ENCODE measurements around the gene HOXD1. TPM values are rescaled to one million over a fixed set of nuclear protein-coding genes. Genes with fewer than 3 reads are reported as not detected.

HOXD1 gene
- total and polyA plus RNA-seq, 2 of the 4 experiments (the other 2 are of a cell fraction) = not detected

DNA sequence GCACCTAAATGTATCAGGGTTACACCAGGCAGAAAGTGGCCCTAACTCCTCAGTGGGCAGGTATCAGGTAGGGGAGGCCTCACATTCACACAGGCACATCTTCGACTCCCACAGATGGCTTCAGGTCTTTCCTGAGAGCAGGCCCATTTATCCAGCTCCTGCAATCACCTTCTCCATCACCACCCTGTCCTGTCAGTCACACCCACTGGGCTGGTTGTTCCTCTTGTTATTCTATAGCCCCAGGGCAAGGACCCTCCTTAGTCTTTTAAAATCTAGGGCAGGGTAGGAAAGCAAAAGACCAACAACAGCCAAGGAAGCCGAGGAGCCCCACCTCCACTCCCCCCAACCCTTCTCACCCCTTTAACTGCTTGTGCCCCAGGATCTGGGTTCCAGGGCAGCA, 46.2 kb upstream of the HOXD1 start:
- Histone ChIP-seq H4K5ac (ENCODE audit: low read depth, low read length) (no peak overlapping the region), H3K27me3 (ENCODE audit: control insufficient read depth, insufficient read depth, low read length) (peaks cover 67% of the 10 kb centered on the region), H4K91ac (ENCODE audit: insufficient read depth, low read depth, low read length) (no peak overlapping the region), H3K4ac (ENCODE audit: low read depth, low read length) (no peak overlapping the region), H3K4me1 (ENCODE audit: control insufficient read depth, insufficient read depth, low read length) (no peaks in the 10 kb centered on the region), H2BK120ac (ENCODE audit: low read depth, low read length) (no peak overlapping the region), H3K56ac (ENCODE audit: extremely low read depth, insufficient read depth, low read length) (no peak overlapping the region), H4K20me1 (ENCODE audit: insufficient read depth, low read length) (no peaks in the 10 kb centered on the region), H3K14ac (replicated peaks; ENCODE audit: low read depth, low read length) (no peak overlapping the region), H3K4me3 (ENCODE audit: insufficient read depth, low read depth, low read length) (no peak overlapping the region), H3K9ac (ENCODE audit: low read depth, low read length) (no peak overlapping the region), H2AFZ (replicated peaks; ENCODE audit: low read length, poor library complexity) (no peak overlapping the region), H3K23ac (ENCODE audit: low read depth, low read length) (no peak overlapping the region), H2BK20ac (ENCODE audit: low read depth, low read length) (no peak overlapping the region), H3K4me2 (ENCODE audit: low read depth, low read length) (no peak overlapping the region), H2BK5ac (ENCODE audit: low read depth, low read length, poor library complexity, severe bottlenecking) (no peak overlapping the region), H4K8ac (ENCODE audit: low read depth in 2 of 2, low read length in 2 of 2) (no peak overlapping the region), H3K36me3 (ENCODE audit: control insufficient read depth, insufficient read depth, low read length) (no peaks in the 10 kb centered on the region), H3K79me1 (ENCODE audit: low read depth in 1 of 2, low read length in 2 of 2) (no peaks in the 10 kb centered on the region), H2AK9ac (replicated peaks; ENCODE audit: low read depth, low read length, poor library complexity) (no peak overlapping the region), H2BK15ac (ENCODE audit: low read depth, low read length) (no peak overlapping the region), H3K9me1 (ENCODE audit: insufficient read depth, low read length) (no peaks in the 10 kb centered on the region), H3K9me3 (ENCODE audit: control insufficient read depth, insufficient read depth, low read length) (peaks cover 2% of the 10 kb centered on the region), H2AK5ac (ENCODE audit: low read depth, low read length) (no peak overlapping the region), H3K18ac (ENCODE audit: low read depth, low read length) (no peak overlapping the region), H3K27ac (ENCODE audit: insufficient read depth, low read length) (no peak overlapping the region)
- DNase-seq = no peak
- in situ Hi-C loops (cut with MboI; ENCODE audit: low sequenced_read_pairs) = loop anchor here (5.0 kb wide), 1 partner anchor 410 kb away; no protein-coding TSS in a partner anchor
- dilution Hi-C loops (cut with HindIII; ENCODE audit: low sequenced_read_pairs, unreplicated experiment) = no loop called here
- no CpG with 5 or more reads among the region's 2 CpGs for WGBS, 2 experiments (ENCODE audit: extremely low coverage in 2 of 2, insufficient read length in 1 of 2)
- ChIA-PET POLR2A (ENCODE audit: unreplicated experiment) (no interaction called here), CTCF (no interaction called here)
- TF ChIP-seq NFE2L2 (IDR thresholded peaks at IDR 0.05; ENCODE audit: low read depth, low read length) = no peak
- TF ChIP-seq POLR2A (IDR thresholded peaks at IDR 0.05; ENCODE audit: low read depth, low read length) = no peak
- no peak for TF ChIP-seq SMC3 (IDR thresholded peaks at IDR 0.05; ENCODE audit: low read depth, low read length)
- intact Hi-C loops (cut with micrococcal nuclease) = no loop called here
- ATAC-seq (ENCODE audit: low read depth) = no peak
- BruUV-seq (replicated peaks) = no TSS peak

Data from IMR-90 (cell line).